ENCODE data around the gene WDR17. TPM values are rescaled to one million over a fixed set of nuclear protein-coding genes. Genes with fewer than 3 reads are reported as not detected.

WDR17 gene
- polyA plus RNA-seq, 4 donors: 6.2 to 8.1 (median 7.2) TPM

Other genes starting within 250 kb of the WDR17 start
- gene SPATA4, start 129.7 kb downstream of the WDR17 start, polyA plus RNA-seq (ENCODE audit: insufficient read length in 4 of 4): 1 to 10 TPM; 1.3 to 2.1 (median 1.6) TPM
- under 1 TPM; 0.10 to 0.21 (median 0.11) TPM for gene ASB5, start 203.4 kb downstream of the WDR17 start, polyA plus RNA-seq (ENCODE audit: insufficient read length in 4 of 4)